Trophoblast cell (in vitro differentiated cells and primary cell): ENCODE measurements around the gene TMIE.
"Not testable (repeated sequence)": the region's sequence is repeated elsewhere in the genome, so short reads cannot be mapped to it uniquely, and the experiment has no call there.

Experiments used
- DNase-seq, 2 donors: peaks; one replicate each; pipeline ENCODE4 v3.0.0-alpha.2; 2016
- H2AFZ ChIP-seq: 2 replicates; pipeline ENCODE4 v1.6.1; 2013; ENCODE audit warnings: low read length, moderate library complexity, mild to moderate bottlenecking; ENCODE audit not compliant: insufficient read depth, poor library complexity
- H2AK5ac ChIP-seq: 2 replicates; pipeline ENCODE4 v1.6.1; 2013; ENCODE audit warnings: mild to moderate bottlenecking, low read length
- H2BK120ac ChIP-seq: 2 replicates; pipeline ENCODE4 v1.6.1; 2013; ENCODE audit warnings: low read length, mild to moderate bottlenecking, moderate library complexity; ENCODE audit not compliant: insufficient read depth, poor library complexity
- H2BK12ac ChIP-seq: 2 replicates; pipeline ENCODE4 v1.6.1; 2013; ENCODE audit warnings: mild to moderate bottlenecking, low read length, moderate library complexity
- H2BK5ac ChIP-seq: 2 replicates; pipeline ENCODE4 v1.6.1; 2013; ENCODE audit warnings: low read length, low read depth, moderate library complexity, mild to moderate bottlenecking; ENCODE audit not compliant: poor library complexity
- H3K14ac ChIP-seq: 2 replicates; pipeline ENCODE4 v1.6.1; 2013; ENCODE audit warnings: mild to moderate bottlenecking, low read length
- H3K18ac ChIP-seq: 2 replicates; pipeline ENCODE4 v1.6.1; 2013; ENCODE audit warnings: mild to moderate bottlenecking, low read length
- H3K23ac ChIP-seq: 2 replicates; pipeline ENCODE4 v1.6.1; 2013; ENCODE audit warnings: low read length
- H3K27ac ChIP-seq: 2 replicates; pipeline ENCODE4 v1.5.1; 2013; ENCODE audit warnings: low read depth, mild to moderate bottlenecking, inconsistent platforms, low read length, moderate library complexity
- H3K27me3 ChIP-seq: 2 replicates; pipeline ENCODE4 v1.6.1; 2013; ENCODE audit warnings: inconsistent platforms, mild to moderate bottlenecking, low read length, moderate library complexity; ENCODE audit not compliant: insufficient read depth
- H3K36me3 ChIP-seq, 2 experiments: 1 replicate in 1 of 2; 2 replicates in 1 of 2; pipeline ENCODE4 v1.6.1; 2013; ENCODE audit warnings: low read length in 2 of 2, mild to moderate bottlenecking in 2 of 2, moderate library complexity in 1 of 2; ENCODE audit not compliant: insufficient read depth in 2 of 2, control insufficient read depth in 1 of 2
- H3K4ac ChIP-seq: 2 replicates; pipeline ENCODE4 v1.6.1; 2013; ENCODE audit warnings: low read depth, mild to moderate bottlenecking, low read length, moderate library complexity
- H3K4me1 ChIP-seq, 2 experiments: 1 replicate in 1 of 2; 2 replicates in 1 of 2; pipeline ENCODE4 v1.6.1; 2013; ENCODE audit warnings: low read length in 2 of 2, mild to moderate bottlenecking in 2 of 2, moderate library complexity in 1 of 2; ENCODE audit not compliant: insufficient read depth in 2 of 2, control insufficient read depth in 1 of 2
- H3K4me2 ChIP-seq: 2 replicates; pipeline ENCODE4 v1.6.1; 2013; ENCODE audit warnings: inconsistent platforms, mild to moderate bottlenecking, low read length, moderate library complexity
- H3K4me3 ChIP-seq: 2 replicates; pipeline ENCODE4 v1.5.1; 2013; ENCODE audit warnings: mild to moderate bottlenecking, low read depth, low read length, inconsistent platforms
- H3K79me1 ChIP-seq: one replicate; pipeline ENCODE4 v1.6.1; 2013; ENCODE audit warnings: low read length
- H3K79me2 ChIP-seq: 2 replicates; pipeline ENCODE4 v1.6.1; 2013; ENCODE audit warnings: low read length, mild to moderate bottlenecking; ENCODE audit not compliant: control insufficient read depth, insufficient read depth, poor library complexity
- H3K9ac ChIP-seq: 2 replicates; pipeline ENCODE4 v1.6.1; 2013; ENCODE audit warnings: mild to moderate bottlenecking, low read length
- H3K9me3 ChIP-seq: 2 replicates; pipeline ENCODE4 v1.6.1; 2013; ENCODE audit warnings: low read depth, mild to moderate bottlenecking, control low read depth, inconsistent platforms, low read length; ENCODE audit not compliant: insufficient read depth
- H4K12ac ChIP-seq: 2 replicates; pipeline ENCODE4 v1.6.1; 2013; ENCODE audit warnings: low read depth, mild to moderate bottlenecking, low read length, moderate library complexity
- H4K8ac ChIP-seq: 2 replicates; pipeline ENCODE4 v1.6.1; 2013; ENCODE audit warnings: low read depth, mild to moderate bottlenecking, low read length, moderate library complexity
- H4K91ac ChIP-seq: one replicate; pipeline ENCODE4 v1.6.1; 2013; ENCODE audit warnings: low read depth, mild to moderate bottlenecking, low read length, moderate library complexity
- WGBS: extraction: QIAGEN DNeasy Blood & Tissue Kit; methylation state at CpG from one replicate; pipeline ENCODE4 v1.1.7; 2013; ENCODE audit warnings: missing lambda C conversion rate; ENCODE audit not compliant: insufficient read length, insufficient coverage; ENCODE audit errors: extremely low coverage; 5-methylcytosine and 5-hydroxymethylcytosine counted together

TMIE gene

GRCh38 chr3:46700772-46701171 is 420 bp upstream of the TMIE start:
- Histone ChIP-seq H3K18ac (no peak overlapping the region), H3K79me1 (no peaks in the 10 kb centered on the region), H2BK12ac (no peak overlapping the region), H3K36me3 (no peaks in the 10 kb centered on the region), H4K12ac (no peak overlapping the region), H3K4me3 (no peak overlapping the region), H2AFZ (no peak overlapping the region), H3K9me3 (no peaks in the 10 kb centered on the region), H4K91ac (no peak overlapping the region), H2AK5ac (no peak overlapping the region), H3K27ac (no peak overlapping the region), H2BK120ac (no peak overlapping the region), H3K27me3 (no peaks in the 10 kb centered on the region), H3K4me1 (peaks cover 3 to 11% of the 10 kb centered on the region in 2 experiments), H3K14ac (no peak overlapping the region), H3K4ac (no peak overlapping the region), H3K23ac (no peak overlapping the region), H3K9ac (no peak overlapping the region), H3K4me2 (no peak overlapping the region), H2BK5ac (no peak overlapping the region), H3K79me2 (no peaks in the 10 kb centered on the region), H4K8ac (no peak overlapping the region)
- WGBS = no CpG with 5 or more reads among the region's 4 CpGs
- DNase-seq = no peak

DNA sequence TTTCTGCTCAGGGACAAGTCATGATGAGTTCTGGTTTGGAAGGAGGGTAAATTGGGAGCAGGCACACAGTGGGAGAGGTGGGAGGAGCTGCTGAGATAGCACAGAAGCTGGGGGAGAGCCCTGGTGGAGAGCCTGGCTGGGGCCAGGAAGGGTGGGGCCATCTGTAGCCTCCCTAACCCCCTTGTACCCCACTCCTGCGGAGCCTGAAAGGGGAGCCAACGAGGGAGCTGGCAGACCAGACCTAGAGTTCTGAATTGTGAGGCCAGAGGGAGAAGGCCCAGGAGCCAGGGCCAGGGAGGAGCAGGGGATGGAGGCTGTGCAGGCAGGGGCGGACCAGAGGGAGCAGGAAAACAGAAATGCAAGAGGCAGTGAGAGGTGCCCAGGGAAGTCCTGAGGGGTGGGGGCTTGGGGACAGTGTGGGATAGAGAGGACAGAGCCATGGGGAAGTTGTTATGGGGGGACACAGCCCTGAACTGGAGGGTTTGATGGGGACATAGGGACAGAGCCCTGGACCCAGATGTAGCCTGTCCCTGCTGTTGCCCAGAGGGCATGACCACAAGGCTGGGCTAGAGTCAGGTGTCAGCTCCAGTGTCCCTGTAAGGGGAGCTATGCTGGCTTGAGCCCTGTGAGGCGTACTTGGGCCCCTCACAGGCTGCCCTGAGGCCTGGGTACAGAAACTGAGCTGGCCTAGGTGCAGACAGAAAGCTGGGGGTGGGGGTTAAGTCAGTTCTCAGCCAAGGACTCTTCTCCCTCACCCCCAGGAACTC is 1.2 kb downstream of the TMIE start:
- Histone ChIP-seq H3K36me3 (no peaks in the 10 kb centered on the region), H3K18ac (no peak overlapping the region), H4K12ac (no peak overlapping the region), H2BK5ac (no peak overlapping the region), H3K27ac (no peak overlapping the region), H3K79me2 (no peaks in the 10 kb centered on the region), H3K23ac (no peak overlapping the region), H2AK5ac (no peak overlapping the region), H3K14ac (no peak overlapping the region), H3K9ac (no peak overlapping the region), H3K79me1 (peaks cover 4% of the 10 kb centered on the region), H2BK12ac (no peak overlapping the region), H3K4ac (no peak overlapping the region), H4K91ac (no peak overlapping the region), H3K4me1 (peaks cover 17 to 18% of the 10 kb centered on the region in 2 experiments), H2AFZ (no peak overlapping the region), H2BK120ac (no peak overlapping the region), H3K9me3 (no peaks in the 10 kb centered on the region), H3K27me3 (no peaks in the 10 kb centered on the region), H3K4me2 (no peak overlapping the region), H4K8ac (no peak overlapping the region), H3K4me3 (no peak overlapping the region)
- DNase-seq = no peak
- no CpG with 5 or more reads among the region's 4 CpGs for WGBS

GRCh38 chr3:46703013-46703520 is 1.9 kb downstream of the TMIE start:
- H4K12ac ChIP-seq = no peak overlapping the region
- no peak overlapping the region for H3K4ac ChIP-seq
- H2AFZ ChIP-seq = no peak overlapping the region
- H3K18ac ChIP-seq = no peak overlapping the region
- no peak overlapping the region for H3K4me3 ChIP-seq
- no peak overlapping the region for H2AK5ac ChIP-seq
- no peak overlapping the region for H4K8ac ChIP-seq
- H3K14ac ChIP-seq = no peak overlapping the region
- H3K36me3 ChIP-seq = no peaks in the 10 kb centered on the region
- H3K79me2 ChIP-seq = no peaks in the 10 kb centered on the region
- no CpG with 5 or more reads among the region's 4 CpGs for WGBS
- H4K91ac ChIP-seq = no peak overlapping the region
- no peaks in the 10 kb centered on the region for H3K9me3 ChIP-seq
- H3K23ac ChIP-seq = no peak overlapping the region
- H3K4me2 ChIP-seq = no peak overlapping the region
- H3K9ac ChIP-seq = no peak overlapping the region
- peaks cover 17 to 19% of the 10 kb centered on the region in 2 experiments for H3K4me1 ChIP-seq
- peaks cover 4% of the 10 kb centered on the region for H3K79me1 ChIP-seq
- no peak overlapping the region for H2BK5ac ChIP-seq
- no peak overlapping the region for H2BK120ac ChIP-seq
- H3K27me3 ChIP-seq = no peaks in the 10 kb centered on the region
- H2BK12ac ChIP-seq = no peak overlapping the region
- no peak for DNase-seq
- no peak overlapping the region for H3K27ac ChIP-seq

DNA sequence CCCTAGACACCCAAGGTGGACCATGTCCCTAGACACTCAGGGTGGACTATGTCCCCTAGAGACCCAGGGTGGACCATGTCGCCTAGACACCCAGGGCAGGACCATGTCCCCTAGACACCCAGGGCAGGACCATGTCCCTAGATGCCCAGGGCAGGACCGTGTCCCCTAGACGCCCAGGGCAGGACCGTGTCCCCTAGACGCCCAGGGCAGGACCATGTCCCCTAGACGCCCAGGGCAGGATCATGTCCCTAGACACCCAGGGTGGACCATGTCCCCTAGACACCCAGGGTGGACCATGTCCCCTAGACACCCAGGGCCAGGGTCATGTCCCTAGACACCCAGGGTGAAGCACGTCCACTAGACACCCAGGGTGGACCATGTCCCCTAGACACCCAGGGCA is 3.2 kb downstream of the TMIE start:
- H2AK5ac ChIP-seq = peak overlapping the region; percentile 18
- not testable (repeated sequence) for H4K91ac ChIP-seq, H4K8ac ChIP-seq, H2BK12ac ChIP-seq, H3K9ac ChIP-seq, H3K9me3 ChIP-seq, H4K12ac ChIP-seq, H2AFZ ChIP-seq, H3K18ac ChIP-seq, H3K79me1 ChIP-seq, H2BK120ac ChIP-seq, H3K4me3 ChIP-seq, H3K14ac ChIP-seq, H2BK5ac ChIP-seq, H3K27ac ChIP-seq, H3K79me2 ChIP-seq, H3K23ac ChIP-seq, DNase-seq, H3K4ac ChIP-seq, H3K27me3 ChIP-seq, H3K36me3 ChIP-seq, H3K4me2 ChIP-seq
- no CpG with 5 or more reads among the region's 7 CpGs for WGBS
- peaks cover 17 to 21% of the 10 kb centered on the region in 2 experiments for H3K4me1 ChIP-seq
